Measurements from ENCODE around the gene STAM2. TPM values are rescaled to one million over a fixed set of nuclear protein-coding genes. Genes with fewer than 3 reads are reported as not detected.
A peak's percentile ranks its signal among the peaks of the same experiment; 100 is the strongest.

Gene STAM2
- total and polyA plus RNA-seq, 2 experiments from 2014 or later = 13.1 to 41.0 TPM

DNA sequence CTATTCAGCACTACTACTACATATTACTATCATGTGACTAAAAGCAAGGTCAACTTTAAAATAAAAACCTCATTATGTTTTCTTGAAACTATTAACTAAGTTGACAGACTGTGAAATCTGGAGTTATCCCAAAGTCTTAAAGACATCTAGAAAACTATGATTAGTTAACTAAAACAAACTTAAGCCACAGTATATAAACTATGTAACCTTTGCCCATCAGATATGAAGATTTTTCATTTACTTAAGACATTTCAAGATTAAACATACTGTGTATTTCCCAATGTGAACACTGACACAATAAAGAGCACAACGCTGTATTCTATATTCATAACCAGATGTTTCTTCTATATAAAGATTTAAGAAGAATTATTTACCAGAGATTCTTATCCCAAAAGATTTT lies 43.3 kb downstream of the STAM2 start:
- Histone ChIP-seq H3K27me3 (no peaks in the 10 kb centered on the region), H3K9me2 (replicated peaks; ENCODE audit: insufficient read depth) (no peaks in the 10 kb centered on the region), H4K20me1 (ENCODE audit: insufficient read depth, poor library complexity, severe bottlenecking) (no peaks in the 10 kb centered on the region), H3K9me3 (ENCODE audit: low read depth) (no peaks in the 10 kb centered on the region), H3K36me3 (replicated peaks; ENCODE audit: insufficient read depth, low read depth) (no peaks in the 10 kb centered on the region), H3K27ac (no peak overlapping the region), H3K79me2 (no peaks in the 10 kb centered on the region), H2AFZ (no peak overlapping the region), H3K4me3 (no peak overlapping the region), H3K4me1 (ENCODE audit: insufficient read depth) (peaks cover 31% of the 10 kb centered on the region), H3K4me2 (peak overlapping the region; percentile 27)
- DNase-seq (ENCODE audit: low spot score) = no peak
- 63% methylated on average over 1 of the region's 1 CpG for WGBS (ENCODE audit: low lambda C conversion rate, missing lambda C conversion rate)
- TF ChIP-seq EZH2phosphoT487 (IDR thresholded peaks at IDR 0.05; ENCODE audit: low read depth, severe bottlenecking, unreplicated experiment) (no peak), EZH2 (IDR thresholded peaks at IDR 0.05; ENCODE audit: borderline replicate concordance) (no peak), CTCF (IDR thresholded peaks at IDR 0.05; ENCODE audit: poor library complexity) (no peak)

GRCh38 chr2:152127628-152128027 lies 47.9 kb downstream of the STAM2 start:
- Histone ChIP-seq H3K79me2 (no peaks in the 10 kb centered on the region), H3K4me3 (no peak overlapping the region), H3K27me3 (no peaks in the 10 kb centered on the region), H3K27ac (no peak overlapping the region), H3K4me1 (ENCODE audit: insufficient read depth) (peaks cover 6% of the 10 kb centered on the region), H3K4me2 (no peak overlapping the region), H4K20me1 (ENCODE audit: insufficient read depth, poor library complexity, severe bottlenecking) (no peaks in the 10 kb centered on the region), H3K9me2 (replicated peaks; ENCODE audit: insufficient read depth) (no peaks in the 10 kb centered on the region), H2AFZ (no peak overlapping the region), H3K36me3 (replicated peaks; ENCODE audit: insufficient read depth, low read depth) (no peaks in the 10 kb centered on the region), H3K9me3 (ENCODE audit: low read depth) (no peaks in the 10 kb centered on the region)
- TF ChIP-seq EZH2phosphoT487 (IDR thresholded peaks at IDR 0.05; ENCODE audit: low read depth, severe bottlenecking, unreplicated experiment) (no peak), CTCF (IDR thresholded peaks at IDR 0.05; ENCODE audit: poor library complexity) (no peak), EZH2 (IDR thresholded peaks at IDR 0.05; ENCODE audit: borderline replicate concordance) (no peak)
- DNase-seq (ENCODE audit: low spot score) = no peak

GRCh38 chr2:152126664-152127063 lies 48.9 kb downstream of the STAM2 start:
- WGBS (ENCODE audit: low lambda C conversion rate, missing lambda C conversion rate) = 96% methylated on average over 4 of the region's 4 CpGs
- Histone ChIP-seq H3K9me3 (ENCODE audit: low read depth) (no peaks in the 10 kb centered on the region), H3K27ac (no peak overlapping the region), H3K4me1 (ENCODE audit: insufficient read depth) (no peaks in the 10 kb centered on the region), H3K4me2 (no peak overlapping the region), H3K79me2 (no peaks in the 10 kb centered on the region), H3K4me3 (no peak overlapping the region), H3K36me3 (replicated peaks; ENCODE audit: insufficient read depth, low read depth) (no peaks in the 10 kb centered on the region), H4K20me1 (ENCODE audit: insufficient read depth, poor library complexity, severe bottlenecking) (no peaks in the 10 kb centered on the region), H2AFZ (no peak overlapping the region), H3K27me3 (no peaks in the 10 kb centered on the region), H3K9me2 (replicated peaks; ENCODE audit: insufficient read depth) (no peaks in the 10 kb centered on the region)
- no peak for DNase-seq (ENCODE audit: low spot score)
- TF ChIP-seq EZH2phosphoT487 (IDR thresholded peaks at IDR 0.05; ENCODE audit: low read depth, severe bottlenecking, unreplicated experiment) = no peak
- TF ChIP-seq CTCF (IDR thresholded peaks at IDR 0.05; ENCODE audit: poor library complexity) = no peak
- TF ChIP-seq EZH2 (IDR thresholded peaks at IDR 0.05; ENCODE audit: borderline replicate concordance) = no peak

- TF ChIP-seq CTCF (IDR thresholded peaks at IDR 0.05; ENCODE audit: poor library complexity) (no peak), EZH2phosphoT487 (IDR thresholded peaks at IDR 0.05; ENCODE audit: low read depth, severe bottlenecking, unreplicated experiment) (no peak), EZH2 (IDR thresholded peaks at IDR 0.05; ENCODE audit: borderline replicate concordance) (no peak)
- Histone ChIP-seq H3K27ac (no peak overlapping the region), H3K4me1 (ENCODE audit: insufficient read depth) (no peaks in the 10 kb centered on the region), H3K9me3 (ENCODE audit: low read depth) (no peaks in the 10 kb centered on the region), H2AFZ (no peak overlapping the region), H3K4me3 (no peak overlapping the region), H3K36me3 (replicated peaks; ENCODE audit: insufficient read depth, low read depth) (no peaks in the 10 kb centered on the region), H3K27me3 (no peaks in the 10 kb centered on the region), H3K79me2 (no peaks in the 10 kb centered on the region), H3K9me2 (replicated peaks; ENCODE audit: insufficient read depth) (no peaks in the 10 kb centered on the region), H4K20me1 (ENCODE audit: insufficient read depth, poor library complexity, severe bottlenecking) (no peaks in the 10 kb centered on the region), H3K4me2 (no peak overlapping the region)
- DNase-seq (ENCODE audit: low spot score) = no peak
- WGBS (ENCODE audit: low lambda C conversion rate, missing lambda C conversion rate) = 81% methylated on average over 2 of the region's 2 CpGs
Observed at GRCh38 chr2:152122161-152122560, 53.4 kb downstream of the STAM2 start.

Data from hepatocyte (in vitro differentiated cells).